ENCODE data around the gene FABP6.
"Not testable (repeated sequence)": the region's sequence is repeated elsewhere in the genome, so short reads cannot be mapped to it uniquely, and the experiment has no call there.

Gene FABP6

DNA sequence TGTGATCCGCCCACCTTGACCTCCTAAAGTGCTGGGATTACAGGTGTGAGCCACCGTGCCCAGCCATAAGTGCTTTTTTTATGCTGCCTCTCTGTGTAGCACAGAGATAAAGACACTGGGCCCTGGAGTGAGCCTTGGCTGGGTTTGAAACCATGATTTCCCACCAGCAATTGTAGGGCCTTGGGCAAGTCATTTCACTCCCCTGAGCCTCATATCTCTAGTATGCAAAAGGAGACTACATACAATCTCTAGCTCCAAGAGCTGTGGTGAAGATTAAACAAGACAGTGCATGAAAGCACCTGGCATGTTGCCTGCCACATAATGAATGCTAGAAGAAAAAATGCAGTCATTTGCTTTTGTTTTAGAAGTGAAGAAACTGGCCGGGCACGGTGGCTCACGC, 3.9 kb downstream of the FABP6 start:
- DNase-seq (ENCODE audit: low read depth in 1 of 2, low spot score in 1 of 2): no peak
- TF ChIP-seq JUND (IDR thresholded peaks at IDR 0.05; ENCODE audit: low read depth): no peak
- in situ Hi-C loops (cut with HindIII; ENCODE audit: low pct_unique_long_range_greater_than_20kb, low sequenced_read_pairs): no loop called here

DNA sequence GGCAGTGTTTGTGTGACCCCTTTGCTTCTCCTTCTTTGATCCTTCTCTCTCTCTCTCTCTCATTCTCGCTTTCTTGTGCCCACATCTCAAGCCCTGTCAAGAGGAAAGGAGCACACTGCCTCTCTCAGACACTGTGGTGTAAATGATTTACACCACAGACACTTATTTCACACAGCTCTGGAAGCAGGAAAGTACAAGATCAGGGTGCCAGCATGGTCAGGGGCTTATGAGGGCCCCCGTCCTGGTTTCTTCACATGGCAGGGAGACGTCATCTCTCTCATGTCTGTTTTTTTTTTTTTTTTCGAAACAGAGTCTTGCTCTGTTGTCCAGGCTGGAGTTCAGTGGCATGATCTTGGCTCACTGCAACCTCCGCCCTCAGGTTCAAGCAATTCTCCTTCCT, 6.4 kb downstream of the FABP6 start:
- in situ Hi-C loops (cut with HindIII; ENCODE audit: low pct_unique_long_range_greater_than_20kb, low sequenced_read_pairs): no loop called here
- no peak for TF ChIP-seq JUND (IDR thresholded peaks at IDR 0.05; ENCODE audit: low read depth)
- DNase-seq (ENCODE audit: low read depth in 1 of 2, low spot score in 1 of 2): no peak

DNA sequence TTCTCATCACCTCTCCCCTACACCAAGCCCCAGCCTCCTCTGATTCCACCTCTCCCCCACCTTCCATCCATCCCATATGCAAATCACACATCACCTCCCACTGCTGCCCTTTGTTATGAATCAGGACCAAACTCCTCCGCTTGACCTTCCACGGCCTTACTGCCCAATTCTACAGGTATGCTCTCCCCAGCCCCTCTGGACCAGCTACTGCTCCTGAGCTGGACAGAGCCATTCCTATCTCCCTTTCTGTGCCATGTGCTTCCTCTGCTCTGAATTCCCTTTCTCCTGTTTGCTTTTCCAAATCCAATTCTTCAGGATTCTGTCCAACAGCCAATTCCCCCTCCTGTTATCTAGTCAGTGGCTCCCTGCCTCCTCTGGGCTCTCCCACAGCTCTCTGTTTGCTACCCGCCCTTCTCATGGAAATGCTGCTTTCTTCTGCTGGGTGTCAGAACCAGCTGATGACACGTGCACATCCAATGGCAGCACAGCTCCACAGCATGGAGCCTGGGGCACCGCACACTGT, 8.3 kb downstream of the FABP6 start:
- DNase-seq (ENCODE audit: low read depth in 1 of 2, low spot score in 1 of 2): no peak
- TF ChIP-seq JUND (IDR thresholded peaks at IDR 0.05; ENCODE audit: low read depth): no peak
- in situ Hi-C loops (cut with HindIII; ENCODE audit: low pct_unique_long_range_greater_than_20kb, low sequenced_read_pairs): no loop called here

DNA sequence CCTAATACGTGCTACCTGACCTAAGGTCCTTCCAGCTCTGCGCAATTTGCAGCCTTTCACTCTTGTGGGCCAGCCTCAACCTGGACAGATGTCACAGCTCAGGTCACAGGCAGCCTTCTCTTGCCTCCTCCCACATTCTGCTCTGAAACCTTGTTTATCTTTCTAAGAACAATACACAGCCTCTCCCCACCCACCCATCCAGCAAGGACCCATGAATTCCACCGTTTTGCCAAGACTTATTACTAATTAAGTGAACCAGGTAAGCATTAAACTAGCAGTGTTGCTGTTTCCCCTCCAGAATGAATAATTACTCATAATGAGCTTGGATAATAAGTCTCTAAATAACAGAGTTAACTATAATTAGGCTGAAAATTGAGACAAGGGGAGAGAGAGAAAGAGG, 11.0 kb downstream of the FABP6 start:
- no peak for TF ChIP-seq JUND (IDR thresholded peaks at IDR 0.05; ENCODE audit: low read depth)
- no peak for DNase-seq (ENCODE audit: low read depth in 1 of 2, low spot score in 1 of 2)
- in situ Hi-C loops (cut with HindIII; ENCODE audit: low pct_unique_long_range_greater_than_20kb, low sequenced_read_pairs): no loop called here

DNA sequence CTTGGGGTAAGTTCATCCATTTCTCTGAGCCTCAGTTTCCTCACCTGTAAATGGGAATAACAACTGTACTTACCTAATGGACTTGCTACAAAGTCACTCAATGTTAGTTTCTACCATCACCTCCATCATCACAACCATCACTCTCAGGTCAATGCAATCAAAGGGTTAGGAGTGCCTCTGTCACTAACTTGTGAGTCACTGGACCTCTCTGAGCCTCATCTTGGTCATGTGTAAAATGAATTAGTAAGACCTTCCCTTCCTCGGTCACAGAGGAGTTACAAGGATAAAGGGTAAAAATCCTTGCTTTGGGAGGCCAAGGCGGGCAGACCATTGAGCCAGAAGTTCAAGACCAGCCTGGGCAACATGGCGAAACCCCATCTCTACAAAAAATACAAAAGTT, 12.8 kb downstream of the FABP6 start:
- DNase-seq (ENCODE audit: low read depth in 1 of 2, low spot score in 1 of 2): no peak
- TF ChIP-seq JUND (IDR thresholded peaks at IDR 0.05; ENCODE audit: low read depth): no peak
- in situ Hi-C loops (cut with HindIII; ENCODE audit: low pct_unique_long_range_greater_than_20kb, low sequenced_read_pairs): no loop called here

DNA sequence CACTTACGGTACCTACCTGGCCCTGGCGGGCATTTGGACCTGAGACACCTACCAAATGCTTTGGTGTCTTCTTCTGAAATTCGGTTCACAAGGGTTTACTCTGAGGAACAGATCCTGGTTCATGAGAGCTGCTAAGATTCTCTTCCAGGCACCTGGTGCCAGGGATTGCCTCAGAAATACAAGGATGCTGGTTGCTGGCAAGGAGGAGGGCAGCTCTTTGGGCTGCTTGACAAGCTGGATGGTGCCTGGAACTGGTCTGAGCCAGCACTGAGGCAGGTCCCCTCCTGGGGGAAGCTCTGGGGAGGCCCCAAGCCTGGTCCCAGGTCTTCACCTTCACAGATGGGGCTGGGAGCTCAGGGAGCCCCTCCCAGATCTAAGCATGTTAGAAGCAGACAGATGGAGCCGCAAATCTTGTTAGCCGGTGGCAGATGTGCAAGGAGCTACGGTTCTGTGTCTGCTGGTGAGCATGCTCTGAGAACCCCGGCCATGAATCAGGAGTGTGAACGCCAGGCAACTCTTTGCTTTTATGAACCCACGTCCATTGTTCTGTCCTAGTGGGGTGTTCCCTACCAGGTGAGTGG, 16.3 kb downstream of the FABP6 start:
- in situ Hi-C loops (cut with HindIII; ENCODE audit: low pct_unique_long_range_greater_than_20kb, low sequenced_read_pairs): no loop called here
- DNase-seq (ENCODE audit: low read depth in 1 of 2, low spot score in 1 of 2): no peak
- TF ChIP-seq JUND (IDR thresholded peaks at IDR 0.05; ENCODE audit: low read depth): no peak

DNA sequence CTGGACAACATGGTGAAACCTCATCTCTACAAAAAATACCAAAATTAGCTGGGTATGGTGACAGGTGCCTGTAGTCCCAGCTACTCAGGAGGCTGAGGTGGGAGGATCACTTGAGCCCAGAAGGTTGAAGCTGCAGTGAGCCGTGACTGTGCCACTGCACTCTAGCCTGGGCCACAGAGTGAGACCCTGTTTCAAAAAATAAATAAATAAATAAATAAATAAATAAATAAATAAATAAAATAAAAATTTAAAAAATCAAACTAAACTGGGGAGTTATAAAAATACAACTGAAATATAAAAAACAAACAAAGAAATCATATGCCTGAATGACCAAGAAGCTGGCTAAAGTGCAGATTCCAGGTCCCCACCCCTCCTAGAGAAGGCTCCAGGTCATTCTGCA, 20.3 kb downstream of the FABP6 start:
- in situ Hi-C loops (cut with HindIII; ENCODE audit: low pct_unique_long_range_greater_than_20kb, low sequenced_read_pairs); DNase-seq (ENCODE audit: low read depth in 1 of 2, low spot score in 1 of 2): not testable (repeated sequence)

DNA sequence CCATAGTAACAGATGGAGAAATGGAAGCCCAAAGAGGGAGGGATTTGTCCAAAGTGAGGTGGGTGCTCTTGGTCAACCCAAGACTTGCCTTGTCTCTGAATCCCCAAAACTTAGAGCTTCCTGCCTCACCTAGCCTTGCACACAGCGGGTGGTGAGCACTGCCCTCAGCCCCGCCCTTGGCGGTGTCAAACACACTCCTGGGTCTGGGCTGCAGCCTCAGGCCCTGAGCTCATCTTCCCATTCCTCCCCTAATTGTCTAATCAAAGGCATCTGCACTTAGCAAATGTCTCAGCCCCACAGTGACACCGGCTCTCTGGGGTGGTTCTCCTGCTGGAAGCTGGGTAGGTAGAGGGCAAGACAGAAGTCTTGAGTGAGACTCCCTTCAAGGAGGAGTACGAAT, 20.9 kb downstream of the FABP6 start:
- in situ Hi-C loops (cut with HindIII; ENCODE audit: low pct_unique_long_range_greater_than_20kb, low sequenced_read_pairs): no loop called here
- DNase-seq (ENCODE audit: low read depth in 1 of 2, low spot score in 1 of 2): no peak
- TF ChIP-seq JUND (IDR thresholded peaks at IDR 0.05; ENCODE audit: low read depth): no peak

DNA sequence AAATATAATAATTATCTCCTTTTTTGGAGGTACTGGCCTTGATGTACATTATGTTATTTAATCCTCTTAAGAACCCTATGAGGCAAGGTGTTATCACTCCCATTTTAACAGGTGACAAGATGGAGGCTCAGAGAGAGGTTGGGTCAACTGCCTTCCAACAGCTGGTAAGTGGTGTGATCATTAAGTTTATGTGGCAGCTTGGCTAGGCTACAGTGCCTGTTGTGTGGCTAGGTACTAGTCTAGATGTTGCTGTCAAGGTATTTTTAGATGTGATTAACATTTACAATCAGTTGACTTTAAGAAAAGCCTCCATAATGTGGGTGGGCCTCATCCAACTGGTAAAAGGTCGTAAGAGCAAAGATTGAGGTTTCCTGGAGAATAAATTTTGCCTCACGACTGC, 21.5 kb downstream of the FABP6 start:
- DNase-seq (ENCODE audit: low read depth in 1 of 2, low spot score in 1 of 2): no peak
- in situ Hi-C loops (cut with HindIII; ENCODE audit: low pct_unique_long_range_greater_than_20kb, low sequenced_read_pairs): no loop called here
- TF ChIP-seq JUND (IDR thresholded peaks at IDR 0.05; ENCODE audit: low read depth): no peak

DNA sequence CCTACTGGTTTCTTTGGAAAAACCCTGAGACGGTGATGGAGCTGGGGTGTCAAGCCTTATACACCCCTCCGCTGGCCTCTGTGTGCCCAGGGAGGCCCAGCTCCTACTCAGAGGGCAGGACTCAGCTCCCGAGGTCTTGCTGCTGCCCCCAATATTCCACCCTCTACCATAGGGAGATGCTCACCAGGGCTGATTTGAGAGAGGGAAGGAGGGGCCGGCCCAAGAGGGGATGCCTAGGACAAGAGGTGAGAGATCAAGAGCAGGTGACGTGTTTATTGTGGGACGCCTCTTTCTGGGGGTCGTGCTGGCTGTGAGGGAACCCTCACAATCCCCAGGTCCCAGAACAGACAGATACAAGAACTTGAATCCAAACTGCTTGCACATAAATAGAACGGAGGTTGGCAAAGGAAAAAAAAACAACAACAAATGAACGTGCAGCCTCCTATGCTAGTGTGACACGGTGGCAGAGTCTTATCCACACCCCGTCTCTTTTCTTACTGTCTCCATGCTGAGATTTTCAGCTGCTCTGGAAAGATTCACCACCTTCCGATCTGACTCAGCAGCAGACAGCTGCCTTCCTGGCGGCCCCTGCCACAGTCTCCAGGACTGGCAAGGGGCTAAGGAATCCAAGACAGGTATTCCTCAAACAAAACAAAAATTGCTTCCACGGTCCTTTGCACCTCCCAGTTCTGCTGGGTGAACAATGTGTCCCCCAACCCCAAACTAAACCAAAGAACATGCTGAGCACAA, 22.3 kb downstream of the FABP6 start:
- no peak for DNase-seq (ENCODE audit: low read depth in 1 of 2, low spot score in 1 of 2)
- in situ Hi-C loops (cut with HindIII; ENCODE audit: low pct_unique_long_range_greater_than_20kb, low sequenced_read_pairs): no loop called here
- no peak for TF ChIP-seq JUND (IDR thresholded peaks at IDR 0.05; ENCODE audit: low read depth)

DNA sequence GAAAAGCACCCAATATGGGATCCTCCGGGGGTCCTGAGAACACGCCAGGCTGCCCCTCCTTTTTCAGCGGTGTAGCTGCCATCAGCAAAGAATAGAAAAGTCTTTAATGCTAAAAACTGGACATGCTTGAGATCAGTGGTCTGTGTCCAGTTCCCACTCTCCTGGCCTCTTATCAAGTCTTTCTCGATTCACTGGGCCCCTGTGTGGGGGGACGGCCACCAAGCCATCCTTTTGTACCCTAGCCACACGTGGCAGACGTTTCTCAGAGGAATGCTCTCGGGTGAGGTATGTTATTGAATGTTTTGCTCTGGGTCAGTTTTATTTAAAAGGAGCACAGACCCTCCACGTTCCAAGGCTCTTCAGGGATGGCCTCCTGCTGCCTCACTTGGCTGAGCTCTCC, 23.6 kb downstream of the FABP6 start:
- in situ Hi-C loops (cut with HindIII; ENCODE audit: low pct_unique_long_range_greater_than_20kb, low sequenced_read_pairs): no loop called here
- no peak for DNase-seq (ENCODE audit: low read depth in 1 of 2, low spot score in 1 of 2)
- TF ChIP-seq JUND (IDR thresholded peaks at IDR 0.05; ENCODE audit: low read depth): no peak

DNA sequence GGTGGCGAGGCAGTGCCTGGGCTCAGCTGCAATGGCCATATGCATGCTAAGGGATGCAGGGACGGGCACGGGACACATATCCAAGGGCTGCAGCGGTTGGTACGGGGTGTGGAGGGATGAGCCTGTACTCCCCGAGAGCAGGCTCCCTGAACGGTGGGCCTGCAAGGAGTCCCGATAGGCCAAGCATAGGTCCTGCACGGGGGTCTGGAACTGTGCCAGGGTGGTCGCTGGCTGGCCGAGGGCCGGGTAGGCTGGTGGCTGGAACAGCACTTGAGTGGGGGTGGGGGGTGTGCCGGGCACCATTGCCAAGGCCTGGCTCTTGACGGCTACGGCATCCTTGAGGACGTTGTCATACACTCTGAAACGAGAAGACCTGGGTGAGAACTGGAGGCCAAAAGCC, 24.1 kb downstream of the FABP6 start:
- no peak for DNase-seq (ENCODE audit: low read depth in 1 of 2, low spot score in 1 of 2)
- in situ Hi-C loops (cut with HindIII; ENCODE audit: low pct_unique_long_range_greater_than_20kb, low sequenced_read_pairs): no loop called here
- no peak for TF ChIP-seq JUND (IDR thresholded peaks at IDR 0.05; ENCODE audit: low read depth)

DNA sequence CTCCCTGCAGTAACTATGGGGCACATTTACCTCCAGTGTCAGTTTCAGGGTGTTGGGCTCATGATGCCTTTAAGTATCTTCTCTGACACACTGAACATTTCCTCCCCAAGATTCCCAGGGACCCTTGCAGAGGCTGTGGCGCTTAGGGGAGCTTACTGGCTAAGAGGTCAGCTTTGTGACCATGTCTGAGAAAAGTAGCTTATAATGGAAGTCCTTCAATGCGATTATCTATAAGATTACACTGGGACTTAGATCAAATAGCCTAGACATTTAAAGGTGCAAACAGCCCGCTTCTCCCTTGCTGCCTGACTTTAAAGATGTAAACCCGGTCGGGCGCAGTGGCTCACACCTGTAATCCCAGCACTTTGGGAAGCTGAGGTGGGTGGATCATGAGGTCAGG, 25.4 kb downstream of the FABP6 start:
- DNase-seq (ENCODE audit: low read depth in 1 of 2, low spot score in 1 of 2): no peak
- TF ChIP-seq JUND (IDR thresholded peaks at IDR 0.05; ENCODE audit: low read depth): no peak
- in situ Hi-C loops (cut with HindIII; ENCODE audit: low pct_unique_long_range_greater_than_20kb, low sequenced_read_pairs): no loop called here

DNA sequence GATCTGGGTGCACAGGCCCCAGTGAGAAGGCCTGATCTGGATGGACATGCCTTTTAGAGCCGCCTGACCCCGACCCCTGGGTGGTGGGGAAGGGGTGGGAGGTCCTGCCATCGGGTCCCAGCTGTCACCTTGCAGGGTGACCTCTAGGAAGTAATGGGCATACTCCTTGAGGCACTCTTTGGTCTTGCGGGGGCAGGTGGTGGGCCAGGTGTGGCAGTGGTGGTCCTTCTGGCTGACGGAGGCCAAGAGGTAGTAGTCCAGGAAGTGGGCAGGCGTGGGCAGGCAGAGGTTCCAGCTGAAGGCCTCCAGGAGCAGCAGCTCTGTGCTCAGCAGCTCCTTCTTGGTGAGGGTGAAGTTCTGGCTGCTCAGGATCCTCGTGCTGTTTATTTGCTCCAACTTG, 30.0 kb downstream of the FABP6 start:
- DNase-seq (ENCODE audit: low read depth in 1 of 2, low spot score in 1 of 2): no peak
- no peak for TF ChIP-seq JUND (IDR thresholded peaks at IDR 0.05; ENCODE audit: low read depth)
- in situ Hi-C loops (cut with HindIII; ENCODE audit: low pct_unique_long_range_greater_than_20kb, low sequenced_read_pairs): no loop called here
